Measurements from ENCODE around the gene CDHR2. TPM values are rescaled to one million over a fixed set of nuclear protein-coding genes. Genes with fewer than 3 reads are reported as not detected.

CDHR2 gene
- total and polyA plus RNA-seq, 5 donors = 0.40 to 0.92 (median 0.47) TPM; not detected in 2

DNA sequence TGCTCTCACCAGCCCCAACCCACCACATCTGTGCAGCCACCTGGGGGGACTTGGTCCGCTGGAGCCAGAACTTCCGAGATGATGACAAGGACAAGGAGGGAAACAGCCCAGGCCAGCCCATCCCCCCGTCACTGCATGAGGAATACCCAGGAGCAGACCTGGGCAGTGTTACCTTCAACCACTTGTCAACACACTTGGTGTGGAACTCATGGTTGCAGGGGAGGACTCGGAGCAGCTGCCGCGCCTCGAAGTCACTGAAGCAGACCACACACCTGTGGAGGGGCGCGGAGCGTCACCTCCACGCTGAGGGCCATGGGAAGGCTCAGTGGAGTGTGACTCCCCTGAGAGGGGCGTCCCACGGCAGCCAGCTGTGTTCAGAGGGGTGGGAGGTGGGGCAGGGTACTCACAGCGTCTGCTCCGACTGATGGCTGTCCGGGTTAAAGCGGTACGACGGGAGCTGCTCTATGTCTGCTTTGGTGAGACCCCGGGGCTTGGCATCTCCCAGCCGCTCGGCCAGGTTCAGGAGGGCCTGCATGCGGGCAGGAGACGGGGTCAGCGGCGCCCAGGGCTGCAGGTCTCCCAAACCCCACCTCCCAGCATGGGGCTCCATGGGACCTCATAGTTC, 19.9 kb upstream of the CDHR2 start:
- DNase-seq = peak in 1 of 3 donors; percentile 54
- Histone ChIP-seq H3K4me1 (ENCODE audit: control insufficient read depth, insufficient read depth, low read length) (peaks cover 10% of the 10 kb centered on the region), H3K27me3 (ENCODE audit: control insufficient read depth, insufficient read depth) (no peaks in the 10 kb centered on the region), H3K9me3 (ENCODE audit: control insufficient read depth, low read length) (no peaks in the 10 kb centered on the region), H3K4me3 (ENCODE audit: low read length) (no peak overlapping the region), H3K27ac (ENCODE audit: low read length) (no peak overlapping the region)
- intact Hi-C loops (cut with DNase I) = no loop called here
- no peak for ATAC-seq
- 93% methylated on average over 26 of the region's 26 CpGs for WGBS

DNA sequence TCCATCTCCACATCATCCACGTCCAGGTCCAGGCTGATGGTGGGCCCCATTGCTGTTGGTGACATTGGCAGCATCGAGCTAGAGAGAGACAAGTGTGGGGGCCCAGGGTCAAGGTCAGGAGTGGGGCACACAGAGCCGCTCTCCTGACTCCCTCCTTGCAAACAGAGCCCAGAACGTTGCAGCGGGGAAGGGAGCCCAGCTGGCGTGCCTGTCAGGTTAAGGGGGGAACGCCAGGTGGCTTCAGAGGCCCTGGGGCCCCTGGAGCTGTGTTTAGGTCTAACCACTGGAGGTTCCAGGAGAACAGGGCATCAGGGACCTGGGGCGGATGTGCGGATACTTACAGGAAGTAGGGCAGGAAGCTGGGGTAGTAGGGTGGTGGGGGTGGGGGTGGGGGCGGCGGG, 19.4 kb upstream of the CDHR2 start:
- H3K4me1 ChIP-seq (ENCODE audit: control insufficient read depth, insufficient read depth, low read length) = peaks cover 15% of the 10 kb centered on the region
- WGBS = 69% methylated on average over 11 of the region's 11 CpGs
- intact Hi-C loops (cut with DNase I) = loop anchor here in 2 of 4 donors (10.0 kb wide), 2 partner anchors 85 to 115 kb away; partner anchors contain the start of genes FAF2 (in 2 of the 2) and CLTB (in 1 of the 2)

DNA sequence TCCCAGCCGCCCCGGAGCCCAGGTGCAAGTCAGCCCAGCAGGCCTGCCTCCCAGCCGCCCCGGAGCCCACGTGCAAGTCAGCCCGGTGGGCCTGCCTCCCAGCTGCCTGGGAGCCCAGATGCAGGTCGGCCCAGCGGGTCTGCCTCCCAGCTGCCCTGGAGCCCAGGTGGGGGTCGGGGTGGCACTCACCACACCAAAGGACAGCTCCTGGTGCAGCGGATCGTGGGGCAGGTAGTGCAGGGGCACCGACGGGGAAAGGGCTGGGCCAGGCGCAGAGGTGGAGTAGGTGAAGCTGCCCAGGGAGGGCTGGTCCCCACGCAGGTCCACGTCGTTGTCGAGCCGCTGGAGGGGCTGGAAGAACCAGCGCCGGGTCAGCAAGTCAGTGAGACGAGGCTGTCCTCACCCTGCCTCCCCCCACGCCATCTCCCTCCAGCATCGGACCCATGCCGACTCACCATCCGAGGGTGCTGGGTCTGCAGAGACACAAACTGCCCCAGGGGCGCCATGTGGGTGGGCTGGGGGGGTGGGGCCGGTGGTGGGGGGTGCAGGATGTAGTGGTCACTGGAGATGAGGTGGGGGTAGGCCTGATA, 18.7 kb upstream of the CDHR2 start:
- intact Hi-C loops (cut with DNase I) = loop anchor here in 2 of 4 donors (10.0 kb wide), 2 partner anchors 86 to 116 kb away; partner anchors contain the start of genes FAF2 (in 2 of the 2) and CLTB (in 1 of the 2)
- Histone ChIP-seq H3K27me3 (ENCODE audit: control insufficient read depth, insufficient read depth) (no peaks in the 10 kb centered on the region), H3K27ac (ENCODE audit: low read length) (no peak overlapping the region), H3K9me3 (ENCODE audit: control insufficient read depth, low read length) (no peaks in the 10 kb centered on the region), H3K4me3 (ENCODE audit: low read length) (no peak overlapping the region), H3K4me1 (ENCODE audit: control insufficient read depth, insufficient read depth, low read length) (peaks cover 20% of the 10 kb centered on the region)
- peak in 1 of 3 donors; percentile 61 for DNase-seq
- no peak for ATAC-seq
- 70% methylated on average over 28 of the region's 28 CpGs for WGBS

More for the DNA sequence above, 19.4 kb upstream of the CDHR2 start:
- DNase-seq (no peak), ATAC-seq (no peak)
- Histone ChIP-seq H3K9me3 (ENCODE audit: control insufficient read depth, low read length) (no peaks in the 10 kb centered on the region), H3K27me3 (ENCODE audit: control insufficient read depth, insufficient read depth) (no peaks in the 10 kb centered on the region), H3K27ac (ENCODE audit: low read length) (no peak overlapping the region), H3K4me3 (ENCODE audit: low read length) (no peak overlapping the region)

DNA sequence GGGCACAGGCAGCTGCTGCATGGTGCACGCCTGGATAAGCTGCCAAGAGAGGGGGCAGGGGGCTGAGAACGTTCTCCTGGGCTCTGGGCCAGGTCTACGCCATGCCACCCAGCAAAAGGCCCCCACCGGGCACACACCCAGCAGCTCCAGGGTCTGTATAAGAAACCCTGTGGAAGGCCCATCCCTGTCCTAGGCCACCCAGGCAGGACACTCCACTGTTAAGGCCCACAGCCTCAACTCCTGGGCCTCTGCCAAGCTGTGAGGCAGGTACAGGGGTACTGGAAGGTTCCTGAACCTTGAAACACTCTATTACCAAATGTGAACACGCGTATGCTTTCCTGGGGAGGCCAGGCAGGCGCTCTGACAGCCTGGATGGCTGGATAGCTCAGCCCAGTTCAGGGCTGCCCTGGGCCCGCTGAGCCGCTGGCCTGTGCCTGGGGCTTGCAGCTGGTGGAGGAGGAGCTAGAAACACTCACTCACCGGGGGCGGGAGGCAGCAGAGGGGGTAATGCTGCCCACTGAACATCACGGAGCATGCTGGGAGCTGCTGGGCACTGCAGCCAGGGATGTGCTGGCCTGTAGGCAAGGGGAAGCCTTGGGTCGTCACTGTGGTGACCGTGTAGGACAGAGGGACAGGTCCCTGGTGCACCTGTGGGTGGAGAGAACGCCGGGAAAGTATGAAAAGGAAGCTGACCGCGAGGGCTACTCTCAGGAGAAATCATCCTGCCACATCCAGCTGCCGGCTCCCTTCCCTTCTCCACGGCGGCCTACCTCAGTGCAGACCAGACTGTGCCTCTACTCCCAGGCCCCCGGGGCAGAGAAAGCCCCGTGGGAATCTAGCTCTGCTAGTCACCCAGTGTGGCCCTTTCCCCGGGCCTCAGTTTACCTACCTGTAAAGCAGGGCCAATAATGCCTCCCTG, 17.9 kb upstream of the CDHR2 start:
- intact Hi-C loops (cut with DNase I) = loop anchor here in 2 of 4 donors (10.0 kb wide), 2 partner anchors 86 to 116 kb away; partner anchors contain the start of genes FAF2 (in 2 of the 2) and CLTB (in 1 of the 2)
- H3K27me3 ChIP-seq (ENCODE audit: control insufficient read depth, insufficient read depth) = no peaks in the 10 kb centered on the region
- peak overlapping the region; percentile 1 for H3K27ac ChIP-seq (ENCODE audit: low read length)
- peaks cover 20% of the 10 kb centered on the region for H3K4me1 ChIP-seq (ENCODE audit: control insufficient read depth, insufficient read depth, low read length)
- H3K4me3 ChIP-seq (ENCODE audit: low read length) = no peak overlapping the region
- H3K9me3 ChIP-seq (ENCODE audit: control insufficient read depth, low read length) = no peaks in the 10 kb centered on the region
- peak in 2 of 3 donors; percentile 65 to 69 for DNase-seq
- 44% methylated on average over 24 of the region's 24 CpGs for WGBS
- no peak for ATAC-seq

DNA sequence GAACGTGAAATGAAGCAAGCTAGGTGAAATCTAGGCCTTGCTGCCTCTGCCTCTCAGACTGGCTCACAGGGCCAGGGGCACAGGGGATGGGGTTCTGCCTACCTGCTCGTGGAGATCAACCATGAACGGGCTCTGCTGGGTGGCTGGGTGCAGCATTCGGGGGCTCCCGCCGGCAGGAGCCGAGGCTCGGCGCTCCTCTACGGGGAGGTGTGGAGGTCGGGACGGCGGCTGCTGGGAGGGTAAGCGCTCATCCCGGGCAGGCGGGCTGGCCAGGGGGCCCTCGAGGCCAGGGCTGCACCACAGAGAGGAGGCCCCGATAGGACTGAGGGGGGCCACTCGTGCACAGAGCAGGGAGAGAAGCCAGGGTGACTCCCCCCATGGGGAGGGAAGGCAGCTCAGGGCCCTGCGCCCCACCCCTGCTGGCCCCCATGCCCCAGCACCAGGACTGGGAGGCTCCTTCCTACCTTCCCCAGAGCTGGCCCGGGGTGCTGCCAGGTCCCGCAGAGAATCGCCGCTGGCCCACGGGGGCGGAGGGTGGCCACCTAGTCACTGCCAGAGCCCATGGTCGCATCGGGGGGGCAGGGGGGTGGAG, 17.1 kb upstream of the CDHR2 start:
- Histone ChIP-seq H3K4me1 (ENCODE audit: control insufficient read depth, insufficient read depth, low read length) (peaks cover 20% of the 10 kb centered on the region), H3K27me3 (ENCODE audit: control insufficient read depth, insufficient read depth) (no peaks in the 10 kb centered on the region), H3K4me3 (ENCODE audit: low read length) (no peak overlapping the region), H3K9me3 (ENCODE audit: control insufficient read depth, low read length) (no peaks in the 10 kb centered on the region), H3K27ac (ENCODE audit: low read length) (no peak overlapping the region)
- peak in 1 of 3 donors; percentile 58 for DNase-seq
- 83% methylated on average over 28 of the region's 28 CpGs for WGBS
- intact Hi-C loops (cut with DNase I) = loop anchor here in 2 of 4 donors (10.0 kb wide), 2 partner anchors 87 to 117 kb away; partner anchors contain the start of genes FAF2 (in 2 of the 2) and CLTB (in 1 of the 2)
- no peak for ATAC-seq

DNA sequence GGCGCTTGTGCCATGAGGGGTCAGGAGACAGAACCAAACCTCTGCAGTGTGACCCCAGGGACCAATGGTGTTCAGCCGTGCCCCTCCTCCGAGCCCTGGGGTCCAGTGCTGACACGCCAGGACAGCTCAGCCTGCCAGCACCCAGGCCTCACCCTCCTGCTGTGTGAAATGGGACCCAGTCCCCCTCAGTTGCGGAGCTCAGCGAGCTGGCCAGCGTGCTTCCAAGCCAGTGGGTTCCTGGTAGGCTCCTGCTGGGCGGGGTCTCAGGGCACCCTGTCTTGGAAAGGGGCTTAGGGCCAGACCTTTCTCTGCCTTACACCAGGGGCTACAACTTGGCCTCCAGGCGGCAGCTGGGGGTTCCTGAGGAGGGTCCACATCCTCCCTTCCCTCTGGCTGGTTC, 16.3 kb upstream of the CDHR2 start:
- Histone ChIP-seq H3K9me3 (ENCODE audit: control insufficient read depth, low read length) (no peaks in the 10 kb centered on the region), H3K4me1 (ENCODE audit: control insufficient read depth, insufficient read depth, low read length) (peaks cover 20% of the 10 kb centered on the region), H3K27me3 (ENCODE audit: control insufficient read depth, insufficient read depth) (no peaks in the 10 kb centered on the region), H3K4me3 (ENCODE audit: low read length) (no peak overlapping the region), H3K27ac (ENCODE audit: low read length) (no peak overlapping the region)
- intact Hi-C loops (cut with DNase I) = loop anchor here in 2 of 4 donors (10.0 kb wide), 2 partner anchors 88 to 118 kb away; partner anchors contain the start of genes FAF2 (in 2 of the 2) and CLTB (in 1 of the 2)
- ATAC-seq (no peak), DNase-seq (peak in 2 of 3 donors; percentile 62 to 64)
- 89% methylated on average over 9 of the region's 9 CpGs for WGBS

DNA sequence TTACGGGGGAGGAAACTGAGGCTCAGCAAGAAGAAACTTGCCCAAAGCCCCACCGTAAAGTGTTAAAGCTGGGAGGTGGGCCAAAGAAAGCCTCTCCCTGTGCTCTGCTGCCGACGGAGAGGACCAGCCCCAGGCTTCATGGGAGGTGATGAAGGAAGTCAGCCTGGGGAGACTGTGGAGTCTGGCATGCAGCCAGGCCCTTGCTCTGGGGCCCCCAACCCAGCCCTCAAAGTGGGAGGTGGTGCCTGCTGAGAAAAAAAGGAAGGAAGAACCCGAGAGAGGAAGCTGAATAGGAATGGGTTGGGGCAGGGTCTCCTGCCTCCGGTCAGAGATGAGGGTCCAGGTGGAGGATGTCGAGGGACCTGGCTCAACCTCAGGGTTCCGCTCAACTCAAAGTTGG, 15.8 kb upstream of the CDHR2 start:
- whole genome bisulfite sequencing = 22% methylated on average over 8 of the region's 8 CpGs
- Histone ChIP-seq H3K4me3 (ENCODE audit: low read length) (no peak overlapping the region), H3K27ac (ENCODE audit: low read length) (peak overlapping the region; percentile 22), H3K4me1 (ENCODE audit: control insufficient read depth, insufficient read depth, low read length) (peaks cover 20% of the 10 kb centered on the region), H3K9me3 (ENCODE audit: control insufficient read depth, low read length) (no peaks in the 10 kb centered on the region), H3K27me3 (ENCODE audit: control insufficient read depth, insufficient read depth) (no peaks in the 10 kb centered on the region)
- intact Hi-C loops (cut with DNase I) = loop anchor here in 2 of 4 donors (10.0 kb wide), 2 partner anchors 89 to 119 kb away; partner anchors contain the start of genes FAF2 (in 2 of the 2) and CLTB (in 1 of the 2)
- DNase-seq (peak in 2 of 3 donors; percentile 79 to 83), ATAC-seq (no peak)

DNA sequence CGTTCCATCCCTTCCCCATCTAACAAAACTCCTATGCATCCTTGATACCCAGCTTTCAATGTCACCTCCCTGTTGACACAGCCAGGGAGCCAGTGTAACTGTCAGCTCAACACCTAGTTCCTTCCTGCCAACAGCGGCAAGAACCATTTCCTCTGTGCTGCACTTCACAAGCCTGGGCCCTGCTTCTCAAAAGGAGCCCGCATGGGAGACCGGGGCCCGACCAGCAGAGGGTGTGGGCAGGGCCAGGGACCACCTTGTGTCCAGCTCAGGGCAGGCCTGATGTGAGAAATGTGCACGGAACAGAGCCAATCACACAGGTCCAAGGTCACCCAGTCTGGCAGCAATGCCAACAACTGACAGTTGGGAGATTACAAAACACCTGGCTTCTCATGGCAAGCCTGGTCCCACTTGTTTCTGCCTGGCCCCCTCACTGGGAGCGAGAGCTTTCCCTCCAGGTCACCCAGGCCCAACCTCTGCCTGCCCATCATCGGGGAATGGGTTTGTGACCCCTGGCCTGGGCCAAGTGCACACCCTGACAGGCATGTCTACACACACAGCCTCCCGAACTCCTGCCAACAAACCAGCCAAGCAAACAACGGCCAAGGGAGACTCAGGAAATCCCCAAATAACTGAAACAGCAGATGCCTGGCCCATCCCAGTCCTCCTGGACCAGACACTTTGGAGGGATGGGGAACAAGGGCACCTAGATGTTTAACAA, 15.1 kb upstream of the CDHR2 start:
- no peak overlapping the region for H3K4me3 ChIP-seq (ENCODE audit: low read length)
- no peaks in the 10 kb centered on the region for H3K27me3 ChIP-seq (ENCODE audit: control insufficient read depth, insufficient read depth)
- H3K4me1 ChIP-seq (ENCODE audit: control insufficient read depth, insufficient read depth, low read length) = peaks cover 20% of the 10 kb centered on the region
- no peaks in the 10 kb centered on the region for H3K9me3 ChIP-seq (ENCODE audit: control insufficient read depth, low read length)
- no peak for ATAC-seq
- intact Hi-C loops (cut with DNase I) = loop anchor here in 2 of 4 donors (10.0 kb wide), 2 partner anchors 89 to 119 kb away; partner anchors contain the start of genes FAF2 (in 2 of the 2) and CLTB (in 1 of the 2)
- peak overlapping the region; percentile 22 for H3K27ac ChIP-seq (ENCODE audit: low read length)
- 10% methylated on average over 10 of the region's 10 CpGs for WGBS
- peak in 2 of 3 donors; percentile 67 to 71 for DNase-seq

DNA sequence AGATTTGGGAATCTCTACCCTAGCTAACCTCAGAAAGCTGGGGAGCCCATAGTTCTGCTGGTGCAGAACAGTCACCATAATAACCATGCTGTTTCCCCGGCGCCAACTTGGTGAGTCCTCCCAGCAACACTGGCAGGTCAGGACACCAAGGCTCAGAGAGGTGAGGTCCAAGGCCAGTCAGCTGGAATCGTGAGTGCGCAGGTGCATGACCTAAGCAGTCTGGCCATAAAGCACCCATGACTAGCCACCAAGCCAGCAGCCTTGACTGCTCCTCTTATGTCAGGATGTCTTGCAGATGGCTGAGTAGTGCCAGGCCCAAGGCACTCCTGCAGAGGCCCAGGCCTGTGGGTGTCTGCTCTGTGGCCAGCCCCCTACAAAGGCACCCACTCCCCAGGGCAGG, 14.5 kb upstream of the CDHR2 start:
- ATAC-seq = no peak
- H3K4me1 ChIP-seq (ENCODE audit: control insufficient read depth, insufficient read depth, low read length) = peaks cover 20% of the 10 kb centered on the region
- 68% methylated on average over 4 of the region's 4 CpGs for WGBS
- H3K4me3 ChIP-seq (ENCODE audit: low read length) = no peak overlapping the region
- intact Hi-C loops (cut with DNase I) = loop anchor here in 2 of 4 donors (10.0 kb wide), 2 partner anchors 90 to 120 kb away; partner anchors contain the start of genes FAF2 (in 2 of the 2) and CLTB (in 1 of the 2)
- peak in 1 of 3 donors; percentile 14 for DNase-seq
- H3K27me3 ChIP-seq (ENCODE audit: control insufficient read depth, insufficient read depth) = no peaks in the 10 kb centered on the region
- H3K27ac ChIP-seq (ENCODE audit: low read length) = peak overlapping the region; percentile 22
- H3K9me3 ChIP-seq (ENCODE audit: control insufficient read depth, low read length) = no peaks in the 10 kb centered on the region
